ENCODE results near the gene DCST2. TPM values are rescaled to one million over a fixed set of nuclear protein-coding genes. Genes with fewer than 3 reads are reported as not detected.

DCST2 gene
- total RNA-seq, 2 donors from 2014 or later: 1.1 to 1.4 TPM

DNA sequence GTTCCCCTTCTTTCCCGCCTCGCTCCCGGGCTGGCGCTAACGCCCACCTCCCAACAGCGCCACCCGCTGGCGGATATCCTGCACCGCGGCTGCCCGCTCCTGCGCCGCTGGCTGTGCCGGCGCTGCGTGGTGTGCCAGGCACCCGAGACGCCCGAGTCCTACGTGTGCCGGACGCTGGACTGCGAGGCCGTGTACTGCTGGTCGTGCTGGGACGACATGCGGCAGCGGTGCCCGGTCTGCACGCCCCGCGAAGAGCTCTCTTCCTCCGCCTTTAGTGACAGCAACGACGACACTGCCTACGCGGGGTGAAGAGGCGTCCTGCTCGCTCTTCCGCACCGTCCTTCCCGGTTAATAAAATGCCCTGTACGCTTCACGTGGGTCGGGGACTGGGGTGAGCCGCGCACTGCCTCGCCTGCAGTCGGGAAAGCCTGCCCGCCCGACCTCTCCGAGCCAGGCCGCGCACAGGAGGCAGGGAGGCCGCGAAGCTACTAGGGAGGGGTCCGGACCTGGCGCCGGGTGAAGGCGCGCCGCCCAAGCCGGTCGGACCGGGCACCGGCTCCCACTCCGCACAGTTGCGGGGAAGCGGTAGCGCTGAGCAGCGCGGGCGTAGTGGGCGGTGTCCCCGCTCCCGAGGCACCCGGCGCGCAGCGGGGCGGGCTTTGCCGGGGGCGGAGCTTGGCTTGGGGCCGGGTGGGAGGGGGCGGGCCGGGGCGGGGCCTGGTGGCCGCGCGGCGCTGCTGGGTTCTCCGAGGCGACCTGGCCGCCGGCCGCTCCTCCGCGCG, 17.2 kb upstream of the DCST2 start, which contains the start of gene ADAM15:
Gene ADAM15, plus strand, starts transcription at position 757 of the 782 bp plus-strand sequence. CDS start 71 bp downstream, outside the sequence.
- peak within 1 kb of the TSS; percentile 92 to 93 for H3K4me3 Mint-ChIP-seq
- no peaks in the 10 kb centered on the region for H3K9me3 Mint-ChIP-seq
- no peak within 1 kb of the TSS for H3K27ac Mint-ChIP-seq
- DNase-seq (peak; percentile 85 to 89), ATAC-seq (replicated peaks in 1 of 2) (peak; percentile 81 to 85)
- H3K4me1 Mint-ChIP-seq (ENCODE audit: low read depth): peaks cover 26% of the 10 kb centered on the region
- no peaks in the 10 kb centered on the region for H3K36me3 Mint-ChIP-seq (ENCODE audit: insufficient read depth in 2 of 2)
- no peaks in the 10 kb centered on the region for H3K27me3 Mint-ChIP-seq (ENCODE audit: low read depth)

- H3K36me3 Mint-ChIP-seq (ENCODE audit: insufficient read depth in 2 of 2): no peaks in the 10 kb centered on the region
- no peaks in the 10 kb centered on the region for H3K27me3 Mint-ChIP-seq (ENCODE audit: low read depth)
- H3K4me3 Mint-ChIP-seq: peak overlapping the region; percentile 89 to 93
- no peak overlapping the region for H3K27ac Mint-ChIP-seq
- no peak for DNase-seq
- H3K9me3 Mint-ChIP-seq: no peaks in the 10 kb centered on the region
- no peak for ATAC-seq (replicated peaks in 1 of 2)
- peaks cover 29% of the 10 kb centered on the region for H3K4me1 Mint-ChIP-seq (ENCODE audit: low read depth)
Observed at GRCh38 chr1:155049651-155050559, 16.3 kb upstream of the DCST2 start.

DNA sequence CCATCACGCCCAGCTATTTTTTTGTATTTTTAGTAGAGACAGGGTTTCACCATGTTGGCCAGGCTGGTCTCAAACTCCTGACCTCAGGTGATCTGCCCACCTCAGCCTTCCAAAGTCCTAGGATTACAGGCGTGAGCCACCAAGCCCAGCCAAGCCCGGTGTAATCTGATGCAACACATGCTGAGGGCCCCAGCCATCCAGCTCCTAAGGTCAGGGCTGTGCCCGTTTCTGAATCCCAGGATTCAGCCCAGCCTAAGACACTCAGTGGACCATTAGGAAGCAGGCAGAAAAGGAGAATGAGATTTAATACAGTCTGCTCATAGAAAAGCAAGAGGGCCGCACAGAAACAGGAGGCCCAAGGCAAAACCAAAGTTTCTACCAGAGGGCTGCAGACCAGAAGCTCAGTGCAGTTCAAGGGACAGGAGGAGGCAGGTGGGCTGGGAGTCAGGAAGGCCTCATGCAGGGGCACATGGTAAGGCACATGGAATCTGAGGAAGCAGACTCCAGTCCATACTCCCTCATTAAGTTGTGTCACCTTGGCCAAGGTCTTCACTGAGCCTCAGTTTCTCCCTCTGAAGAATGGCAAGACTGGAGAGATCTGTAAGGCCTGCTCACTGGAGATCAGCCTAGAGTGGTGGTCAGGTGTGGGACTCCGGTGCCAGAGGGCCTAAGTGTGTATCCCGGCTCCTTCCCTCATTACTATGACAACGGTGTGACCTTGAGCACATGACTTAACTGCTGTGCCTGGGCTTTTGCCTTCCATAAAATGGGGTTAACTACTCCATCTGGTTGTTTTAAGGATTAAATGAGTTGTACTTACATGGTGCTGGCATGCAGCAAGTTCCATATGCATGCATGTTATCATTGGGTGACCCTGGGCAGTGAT, 15.1 kb upstream of the DCST2 start:
- H3K4me1 Mint-ChIP-seq (ENCODE audit: low read depth): peaks cover 36% of the 10 kb centered on the region
- no peaks in the 10 kb centered on the region for H3K36me3 Mint-ChIP-seq (ENCODE audit: insufficient read depth in 2 of 2)
- H3K9me3 Mint-ChIP-seq: no peaks in the 10 kb centered on the region
- DNase-seq (no peak), ATAC-seq (replicated peaks in 1 of 2) (no peak)
- H3K27ac Mint-ChIP-seq: no peak overlapping the region
- no peaks in the 10 kb centered on the region for H3K27me3 Mint-ChIP-seq (ENCODE audit: low read depth)
- no peak overlapping the region for H3K4me3 Mint-ChIP-seq

GRCh38 chr1:155044812-155045657, 11.5 kb upstream of the DCST2 start:
- H3K9me3 Mint-ChIP-seq: no peaks in the 10 kb centered on the region
- DNase-seq: peak; percentile 61 to 67
- no peak overlapping the region for H3K27ac Mint-ChIP-seq
- ATAC-seq (replicated peaks in 1 of 2): peak; percentile 93
- H3K36me3 Mint-ChIP-seq (ENCODE audit: insufficient read depth in 2 of 2): no peaks in the 10 kb centered on the region
- H3K4me3 Mint-ChIP-seq: no peak overlapping the region
- peaks cover 16% of the 10 kb centered on the region for H3K4me1 Mint-ChIP-seq (ENCODE audit: low read depth)
- H3K27me3 Mint-ChIP-seq (ENCODE audit: low read depth): no peaks in the 10 kb centered on the region

DNA sequence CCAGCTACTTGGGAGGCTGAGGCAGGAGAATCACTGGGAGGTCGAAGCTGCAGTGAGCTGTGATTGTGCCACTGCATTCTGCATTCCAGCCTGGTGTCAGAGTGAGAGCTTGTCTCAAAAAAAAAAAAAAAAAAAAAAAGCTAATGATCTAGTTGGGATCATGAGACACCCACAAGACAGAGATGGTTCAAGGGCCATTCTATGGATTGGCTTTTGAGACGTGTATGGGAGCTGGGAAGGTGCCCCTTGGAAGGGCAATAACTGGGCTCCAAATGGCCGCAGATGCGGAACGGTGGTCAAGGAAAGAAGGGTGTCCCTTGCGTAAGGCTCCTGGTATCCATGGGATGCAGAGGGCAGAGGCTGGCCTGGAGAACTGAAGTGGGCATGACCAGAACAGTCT, 10.8 kb upstream of the DCST2 start:
- no peak overlapping the region for H3K27ac Mint-ChIP-seq
- H3K27me3 Mint-ChIP-seq (ENCODE audit: low read depth): no peaks in the 10 kb centered on the region
- ATAC-seq (replicated peaks in 1 of 2) (no peak), DNase-seq (no peak)
- H3K36me3 Mint-ChIP-seq (ENCODE audit: insufficient read depth in 2 of 2): no peaks in the 10 kb centered on the region
- H3K9me3 Mint-ChIP-seq: no peaks in the 10 kb centered on the region
- H3K4me3 Mint-ChIP-seq: no peak overlapping the region
- peaks cover 10% of the 10 kb centered on the region for H3K4me1 Mint-ChIP-seq (ENCODE audit: low read depth)

GRCh38 chr1:155043793-155044192, 10.2 kb upstream of the DCST2 start:
- no peaks in the 10 kb centered on the region for H3K36me3 Mint-ChIP-seq (ENCODE audit: insufficient read depth in 2 of 2)
- no peak for ATAC-seq (replicated peaks in 1 of 2)
- H3K27me3 Mint-ChIP-seq (ENCODE audit: low read depth): no peaks in the 10 kb centered on the region
- H3K9me3 Mint-ChIP-seq: no peaks in the 10 kb centered on the region
- H3K4me1 Mint-ChIP-seq (ENCODE audit: low read depth): peaks cover 10% of the 10 kb centered on the region
- H3K27ac Mint-ChIP-seq: peak overlapping the region; percentile 6
- H3K4me3 Mint-ChIP-seq: no peak overlapping the region
- no peak for DNase-seq

GRCh38 chr1:155043301-155043702, 9.7 kb upstream of the DCST2 start:
- H3K27ac Mint-ChIP-seq: no peak overlapping the region
- no peaks in the 10 kb centered on the region for H3K36me3 Mint-ChIP-seq (ENCODE audit: insufficient read depth in 2 of 2)
- ATAC-seq (replicated peaks in 1 of 2): no peak
- H3K4me1 Mint-ChIP-seq (ENCODE audit: low read depth): peaks cover 10% of the 10 kb centered on the region
- no peak overlapping the region for H3K4me3 Mint-ChIP-seq
- no peaks in the 10 kb centered on the region for H3K9me3 Mint-ChIP-seq
- DNase-seq: no peak
- H3K27me3 Mint-ChIP-seq (ENCODE audit: low read depth): no peaks in the 10 kb centered on the region

GRCh38 chr1:155042789-155043188, 9.2 kb upstream of the DCST2 start:
- Mint-ChIP-seq H3K4me3 (no peak overlapping the region), H3K36me3 (ENCODE audit: insufficient read depth in 2 of 2) (no peaks in the 10 kb centered on the region), H3K9me3 (no peaks in the 10 kb centered on the region), H3K4me1 (ENCODE audit: low read depth) (peaks cover 10% of the 10 kb centered on the region), H3K27ac (no peak overlapping the region), H3K27me3 (ENCODE audit: low read depth) (no peaks in the 10 kb centered on the region)
- ATAC-seq (replicated peaks in 1 of 2) (no peak), DNase-seq (no peak)

GRCh38 chr1:155040358-155041093, 6.9 kb upstream of the DCST2 start:
- ATAC-seq (replicated peaks in 1 of 2) (no peak), DNase-seq (no peak)
- Mint-ChIP-seq H3K27ac (no peak overlapping the region), H3K4me1 (ENCODE audit: low read depth) (peaks cover 10% of the 10 kb centered on the region), H3K36me3 (ENCODE audit: insufficient read depth in 2 of 2) (no peaks in the 10 kb centered on the region), H3K4me3 (no peak overlapping the region), H3K27me3 (ENCODE audit: low read depth) (no peaks in the 10 kb centered on the region), H3K9me3 (no peaks in the 10 kb centered on the region)

- no peaks in the 10 kb centered on the region for H3K36me3 Mint-ChIP-seq (ENCODE audit: insufficient read depth in 2 of 2)
- no peaks in the 10 kb centered on the region for H3K27me3 Mint-ChIP-seq (ENCODE audit: low read depth)
- H3K4me3 Mint-ChIP-seq: no peak overlapping the region
- H3K27ac Mint-ChIP-seq: no peak overlapping the region
- no peak for DNase-seq
- no peaks in the 10 kb centered on the region for H3K9me3 Mint-ChIP-seq
- peaks cover 1% of the 10 kb centered on the region for H3K4me1 Mint-ChIP-seq (ENCODE audit: low read depth)
- no peak for ATAC-seq (replicated peaks in 1 of 2)
Observed at GRCh38 chr1:155039308-155039669, 5.7 kb upstream of the DCST2 start.

GRCh38 chr1:155038602-155039307, 5.2 kb upstream of the DCST2 start:
- DNase-seq (no peak), ATAC-seq (replicated peaks in 1 of 2) (no peak)
- no peak overlapping the region for H3K27ac Mint-ChIP-seq
- no peaks in the 10 kb centered on the region for H3K9me3 Mint-ChIP-seq
- no peaks in the 10 kb centered on the region for H3K27me3 Mint-ChIP-seq (ENCODE audit: low read depth)
- H3K4me3 Mint-ChIP-seq: no peak overlapping the region
- no peaks in the 10 kb centered on the region for H3K36me3 Mint-ChIP-seq (ENCODE audit: insufficient read depth in 2 of 2)
- no peaks in the 10 kb centered on the region for H3K4me1 Mint-ChIP-seq (ENCODE audit: low read depth)
